Epidermal melanocyte (primary cell): ENCODE data around the gene ASB9.
A peak's percentile ranks its signal among the peaks of the same experiment; 100 is the strongest.
"Not testable (repeated sequence)": the region's sequence is repeated elsewhere in the genome, so short reads cannot be mapped to it uniquely, and the experiment has no call there.

ENCODE experiments used
- DNase-seq: peaks from one replicate; pipeline ENCODE4 v3.0.0; 2011; ENCODE audit warnings: low spot score; ENCODE audit not compliant: insufficient read length

The ASB9 gene, protein sequence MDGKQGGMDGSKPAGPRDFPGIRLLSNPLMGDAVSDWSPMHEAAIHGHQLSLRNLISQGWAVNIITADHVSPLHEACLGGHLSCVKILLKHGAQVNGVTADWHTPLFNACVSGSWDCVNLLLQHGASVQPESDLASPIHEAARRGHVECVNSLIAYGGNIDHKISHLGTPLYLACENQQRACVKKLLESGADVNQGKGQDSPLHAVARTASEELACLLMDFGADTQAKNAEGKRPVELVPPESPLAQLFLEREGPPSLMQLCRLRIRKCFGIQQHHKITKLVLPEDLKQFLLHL

DNA sequence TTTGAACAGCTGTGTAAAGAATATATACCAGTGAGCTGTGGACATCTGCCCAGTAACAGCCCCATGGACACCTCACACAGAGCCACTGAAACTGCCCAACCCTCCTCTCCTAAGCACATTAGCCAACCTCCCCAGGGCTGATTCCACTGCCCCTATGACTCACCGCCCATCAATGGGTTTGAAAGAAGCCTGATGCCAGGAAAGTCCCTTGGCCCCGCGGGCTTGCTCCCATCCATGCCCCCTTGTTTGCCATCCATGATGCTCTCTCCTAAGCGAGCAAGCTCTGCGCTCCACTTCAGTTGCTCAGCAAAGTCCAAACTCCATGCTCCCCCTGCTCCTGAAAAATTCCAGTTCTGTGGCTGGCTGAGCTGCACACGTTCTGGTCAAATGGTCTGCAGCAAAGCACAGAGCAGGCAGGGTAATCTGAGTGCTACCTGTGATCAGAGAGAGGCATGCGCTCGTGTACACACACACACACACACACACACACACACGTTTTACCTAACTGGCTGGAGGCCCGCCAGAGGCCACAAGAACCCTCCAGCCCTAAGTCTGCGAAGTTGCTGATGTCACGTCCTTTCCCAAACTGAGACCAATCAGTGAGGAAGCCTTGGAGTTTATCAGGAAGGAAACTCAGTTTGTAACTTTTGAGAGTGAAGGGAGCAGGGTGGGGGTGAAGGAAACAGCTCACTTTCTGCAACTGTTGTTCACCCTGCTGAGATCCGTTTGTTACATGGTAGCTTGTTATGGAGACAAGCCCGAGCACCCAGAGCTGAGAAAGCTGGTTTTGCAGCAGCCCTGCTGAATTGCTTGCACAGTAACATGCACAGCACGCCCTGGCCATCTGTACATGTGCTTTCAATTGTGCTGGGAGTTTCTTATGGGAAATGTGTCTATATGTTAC, at the start of gene ASB9:
Gene ASB9, minus strand, starts transcription at position 466 of the 904 bp plus-strand sequence. Its CDS starts 209 bp downstream, at position 257.
- peak; percentile 49 for DNase-seq

DNA sequence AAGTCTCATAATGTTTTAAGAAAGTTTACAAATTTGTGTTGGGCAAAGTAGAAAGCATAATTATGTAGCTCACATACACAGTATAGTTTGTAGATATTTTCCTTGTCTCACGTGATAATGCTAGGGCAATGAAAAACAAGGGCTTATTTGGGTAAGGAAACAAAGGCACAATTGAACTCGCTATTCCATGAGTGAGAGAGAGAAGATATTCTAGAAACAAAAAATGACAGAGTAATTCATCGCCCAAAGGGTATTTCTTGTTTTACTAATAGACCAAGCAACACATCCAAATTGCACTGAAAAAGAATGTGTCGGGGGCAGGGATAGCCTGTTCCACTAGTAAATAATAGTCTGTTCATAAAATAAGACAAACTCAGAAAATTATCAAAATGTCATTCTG, 49.2 kb upstream of the ASB9 start:
- no peak for DNase-seq

DNA sequence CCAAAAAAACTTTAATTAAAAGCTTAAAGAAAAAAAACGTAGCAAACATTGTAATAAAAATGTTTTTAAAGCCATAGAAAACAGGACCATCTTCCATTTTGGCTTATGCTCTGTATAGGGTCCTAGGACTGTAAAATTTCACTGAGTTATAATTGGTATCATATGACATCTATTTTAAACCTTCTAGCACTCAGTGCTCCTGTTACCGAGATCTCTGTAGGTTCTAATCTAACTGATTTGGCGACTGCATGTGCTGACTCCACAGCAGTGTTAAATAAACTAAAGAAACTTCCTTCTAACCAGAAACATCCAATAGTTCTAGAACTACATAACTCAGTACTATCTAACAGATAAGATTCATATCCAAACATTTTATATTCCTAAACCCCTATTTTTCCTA, 45.6 kb upstream of the ASB9 start, which contains the start of gene ASB11:
Gene ASB11, minus strand, starts transcription at position 132 of the 400 bp plus-strand sequence. Its CDS starts 35 bp downstream, at position 97.
- DNase-seq = no peak

DNA sequence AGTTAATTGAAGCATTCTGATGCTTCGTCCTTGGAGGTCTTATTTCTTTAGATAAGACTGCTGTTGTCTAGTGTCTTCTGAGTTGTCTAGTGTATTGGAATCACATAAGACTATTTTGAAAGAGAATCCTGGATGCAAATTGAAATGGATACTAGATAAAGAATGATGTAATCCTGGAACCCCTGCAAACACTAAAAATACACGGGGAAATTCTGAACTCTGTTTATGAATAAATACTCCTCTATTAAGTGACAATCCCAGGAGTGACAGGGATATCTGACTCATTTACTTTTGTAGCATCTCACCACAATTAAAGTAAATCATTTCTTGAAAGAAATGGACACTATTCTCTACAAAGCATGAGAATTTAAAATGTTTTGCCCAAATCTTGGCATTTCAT, 44.6 kb upstream of the ASB9 start:
- DNase-seq = no peak

DNA sequence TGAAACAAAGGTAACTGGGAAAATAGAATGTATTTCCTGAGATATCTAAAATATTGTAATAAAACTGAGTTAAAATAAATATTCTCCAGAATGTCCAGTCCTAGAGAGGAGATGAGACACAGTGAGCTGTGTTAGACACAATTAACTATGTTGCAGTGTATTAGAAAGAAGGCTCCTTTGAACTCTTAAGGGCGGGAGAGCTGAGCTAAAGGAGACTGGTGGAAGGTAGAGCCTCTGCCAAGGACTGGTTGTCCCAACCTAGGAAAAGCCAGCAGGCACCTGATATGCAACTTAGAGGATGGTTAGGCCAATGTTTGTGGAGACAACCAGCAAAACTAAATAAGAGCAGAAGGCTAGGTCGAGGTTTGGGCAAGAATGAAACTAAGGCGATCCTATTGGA, 41.2 kb upstream of the ASB9 start:
- no peak for DNase-seq

DNA sequence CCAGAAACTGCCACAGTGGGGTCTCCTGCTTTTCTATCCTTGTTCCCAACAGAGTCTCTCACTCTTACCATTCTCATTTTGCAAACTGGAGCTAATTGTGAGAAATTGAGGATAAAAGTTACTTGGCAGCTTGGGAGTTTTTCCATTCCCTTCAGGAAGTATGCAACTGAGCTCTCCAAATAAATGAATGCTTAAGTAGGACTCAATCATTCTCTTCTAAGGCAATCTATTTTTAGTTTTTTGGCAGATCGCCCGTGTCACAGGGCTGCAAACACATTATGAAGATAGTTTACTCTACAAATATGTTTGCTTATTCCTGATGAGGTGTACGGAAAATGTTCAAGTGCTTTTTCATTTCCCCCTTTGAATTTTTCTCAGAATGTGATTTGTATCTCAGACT, 40.2 kb upstream of the ASB9 start:
- no peak for DNase-seq

DNA sequence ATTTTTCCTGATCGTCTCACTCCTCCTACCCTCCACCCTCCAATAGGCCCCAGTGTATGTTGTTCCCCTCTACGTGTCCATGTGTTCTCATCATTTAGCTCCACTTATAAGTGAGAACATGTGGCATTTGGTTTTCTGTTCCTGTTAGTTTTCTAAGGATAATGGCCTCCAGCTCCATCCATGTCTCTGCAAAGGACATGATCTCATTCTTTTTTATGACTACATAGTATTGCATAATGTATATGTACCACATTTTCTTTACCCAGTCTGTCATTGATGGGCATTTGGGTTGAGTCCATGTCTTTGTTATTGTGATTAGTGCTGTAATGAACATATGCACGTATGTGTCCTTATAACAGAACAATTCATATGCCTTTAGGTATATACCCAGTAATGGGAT, 36.0 kb upstream of the ASB9 start:
- not testable (repeated sequence) for DNase-seq

DNA sequence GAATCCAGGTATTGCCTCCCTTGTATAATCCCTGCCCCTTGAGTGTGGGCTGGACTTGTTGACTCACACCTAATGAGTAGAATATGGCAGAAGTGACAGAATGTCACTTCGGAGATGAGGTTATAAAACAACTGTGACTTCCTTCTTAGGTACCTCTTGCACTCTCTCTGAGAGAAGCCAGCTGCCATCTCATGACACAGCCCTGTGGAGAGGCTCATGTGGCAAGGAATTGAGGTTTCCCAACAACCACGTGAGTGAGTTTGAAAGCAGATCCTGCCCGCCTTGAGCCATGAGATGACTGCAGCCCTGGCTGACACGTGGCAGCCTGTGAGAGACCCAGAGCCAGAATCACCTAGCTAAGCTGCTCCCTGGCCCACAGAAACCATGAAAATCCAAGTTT, 32.0 kb upstream of the ASB9 start:
- no peak for DNase-seq

DNA sequence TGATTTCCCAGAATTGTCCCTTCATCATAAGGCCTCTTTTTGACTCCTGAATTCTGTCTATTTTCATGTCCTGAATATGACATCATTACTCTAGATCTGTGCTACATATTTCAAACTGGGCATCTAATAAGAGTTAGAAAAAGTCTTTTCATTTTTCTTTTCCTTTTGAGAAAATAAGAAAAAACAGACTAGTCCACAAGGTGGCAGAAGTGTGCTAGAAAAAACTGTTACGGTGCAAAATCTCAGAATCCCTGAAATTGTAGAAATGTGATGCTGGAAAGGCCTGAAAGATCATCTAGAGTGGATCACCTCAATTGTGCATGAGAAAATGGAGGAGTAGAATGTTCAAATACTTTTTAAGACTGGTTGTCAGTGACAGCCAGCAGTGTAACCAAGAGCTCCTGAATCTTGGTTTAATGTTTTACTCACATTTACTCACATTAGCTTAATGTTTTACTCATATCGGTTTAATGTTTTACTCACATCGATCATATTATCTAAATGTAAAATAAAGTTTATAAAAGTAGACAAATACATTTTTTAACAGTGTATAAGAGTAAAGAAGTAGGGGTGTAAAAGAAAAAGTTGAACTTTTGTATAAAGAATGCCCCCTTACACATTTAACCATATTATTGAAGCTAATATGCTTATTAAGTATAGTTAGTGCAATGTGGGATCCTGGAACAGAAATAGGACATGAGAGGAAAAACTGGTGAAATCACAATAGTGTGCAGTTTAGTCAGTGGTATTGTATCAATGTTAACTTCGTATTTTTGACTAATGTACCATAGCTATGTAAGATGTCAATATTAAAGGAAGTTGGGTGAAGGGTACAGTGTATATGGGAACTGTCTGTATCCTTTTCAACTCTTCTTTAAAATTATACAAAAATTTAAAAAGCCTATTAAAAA, 30.3 kb upstream of the ASB9 start:
- DNase-seq = no peak

DNA sequence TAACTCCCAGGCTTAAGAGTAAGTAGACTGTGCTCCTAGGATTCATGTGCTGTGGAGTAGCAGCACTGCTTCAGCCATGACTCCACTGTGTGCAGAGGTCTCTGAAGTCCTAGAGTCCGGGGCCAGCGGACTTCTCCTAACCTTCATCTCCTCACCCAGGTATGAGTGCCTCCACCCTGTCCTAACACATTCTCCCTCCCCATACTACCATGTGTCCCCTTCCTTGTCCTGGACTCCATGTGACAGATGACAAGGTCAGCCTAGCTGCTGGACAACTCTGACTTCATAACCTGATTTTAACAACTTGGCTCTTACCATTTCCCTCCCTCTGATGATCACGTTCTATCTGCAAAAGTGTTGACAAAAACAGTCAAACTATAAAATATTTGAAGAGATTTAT, 28.9 kb upstream of the ASB9 start:
- DNase-seq = no peak

DNA sequence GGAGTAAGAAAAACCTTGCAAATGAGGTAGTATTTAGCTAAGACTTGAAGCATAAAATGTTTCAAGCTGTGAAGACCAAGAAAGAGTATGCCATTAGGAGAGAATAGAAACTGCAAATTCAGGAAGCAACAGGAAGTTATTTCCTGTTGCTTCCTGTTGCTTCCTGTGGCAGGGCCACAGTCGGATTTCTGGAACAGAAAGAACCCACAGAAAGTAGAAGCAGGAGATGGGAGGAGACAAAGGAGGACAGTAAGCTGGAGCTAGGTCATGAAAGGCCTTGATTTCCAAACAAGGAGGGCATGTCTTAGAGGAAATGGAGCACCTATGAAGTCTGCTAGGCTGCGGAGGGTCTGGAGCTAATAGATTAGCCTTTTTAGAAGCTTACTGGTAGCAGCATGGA, 28.3 kb upstream of the ASB9 start:
- no peak for DNase-seq

DNA sequence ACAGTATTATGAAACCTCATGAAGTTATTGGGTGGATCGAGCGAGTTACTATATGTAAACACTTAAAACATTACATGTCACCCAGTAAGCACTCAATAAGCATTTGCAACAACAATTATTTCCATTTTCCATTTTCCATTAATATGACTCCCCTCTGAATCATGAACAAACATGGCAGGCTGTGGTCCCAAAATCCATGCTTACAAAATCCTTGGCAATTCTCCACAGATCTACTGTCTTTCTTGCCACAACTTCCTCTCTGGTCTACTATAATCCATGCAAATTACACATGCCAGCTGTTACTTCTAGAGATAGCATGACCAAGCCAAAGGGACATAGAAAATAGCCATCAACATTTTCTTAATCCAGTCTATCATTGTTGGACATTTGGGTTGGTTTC, 23.6 kb upstream of the ASB9 start:
- DNase-seq = no peak

DNA sequence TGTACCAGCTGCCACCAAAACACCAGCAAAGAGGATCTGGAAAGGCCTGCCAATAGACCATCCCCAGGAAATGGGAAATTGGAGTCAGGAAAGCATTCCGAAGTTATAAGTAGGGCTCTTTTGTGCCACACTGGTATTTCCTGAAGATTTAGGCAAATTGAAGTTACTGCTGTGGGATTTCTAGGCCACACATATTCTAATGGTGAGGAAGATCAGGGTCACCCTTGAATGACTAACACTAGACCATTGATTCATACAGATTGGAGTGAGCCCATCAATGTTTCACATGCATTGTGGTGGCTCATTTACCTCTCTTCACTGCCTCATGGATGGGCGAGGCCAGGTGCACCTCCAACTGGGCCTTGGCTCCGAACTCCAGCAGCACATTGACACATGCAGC, 23.0 kb upstream of the ASB9 start:
- no peak for DNase-seq

DNA sequence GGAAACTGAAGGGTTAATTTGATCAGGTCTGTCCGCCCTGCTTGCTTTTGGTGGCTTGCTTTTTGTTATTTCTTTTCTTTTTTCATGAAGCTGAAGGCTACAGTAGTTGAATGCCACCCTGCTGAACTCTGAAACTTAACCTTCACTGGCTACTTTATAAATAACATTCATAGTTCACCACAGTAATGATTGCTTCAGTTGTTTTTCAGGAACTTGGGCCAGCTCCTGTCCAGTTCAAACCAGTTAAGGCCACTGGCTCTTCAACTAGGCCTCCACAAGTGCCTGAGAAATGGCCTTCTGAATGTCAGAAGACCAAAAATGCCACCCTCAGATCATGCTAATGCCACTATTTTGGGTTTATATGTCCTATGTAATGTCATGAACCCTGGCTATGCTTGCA, 7.7 kb upstream of the ASB9 start:
- DNase-seq = no peak

DNA sequence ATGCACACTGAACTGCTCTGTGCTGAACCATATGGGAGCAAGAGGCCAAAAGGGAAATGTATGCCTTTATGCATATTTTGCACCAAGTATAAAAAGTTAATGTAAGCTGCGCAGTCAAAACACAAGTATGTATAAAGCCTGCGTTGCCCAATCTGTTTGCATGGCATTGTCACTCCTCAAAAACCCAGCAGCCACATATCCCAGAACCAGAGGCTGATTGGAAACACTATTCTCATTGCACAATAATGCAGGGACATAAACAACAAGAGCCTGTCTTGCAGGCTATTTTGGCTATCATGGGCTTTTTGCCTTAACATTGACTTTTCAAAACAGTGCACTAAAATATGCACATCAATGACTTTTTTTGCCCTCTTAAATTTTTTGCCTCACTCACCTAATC, 5.1 kb upstream of the ASB9 start:
- DNase-seq = no peak

DNA sequence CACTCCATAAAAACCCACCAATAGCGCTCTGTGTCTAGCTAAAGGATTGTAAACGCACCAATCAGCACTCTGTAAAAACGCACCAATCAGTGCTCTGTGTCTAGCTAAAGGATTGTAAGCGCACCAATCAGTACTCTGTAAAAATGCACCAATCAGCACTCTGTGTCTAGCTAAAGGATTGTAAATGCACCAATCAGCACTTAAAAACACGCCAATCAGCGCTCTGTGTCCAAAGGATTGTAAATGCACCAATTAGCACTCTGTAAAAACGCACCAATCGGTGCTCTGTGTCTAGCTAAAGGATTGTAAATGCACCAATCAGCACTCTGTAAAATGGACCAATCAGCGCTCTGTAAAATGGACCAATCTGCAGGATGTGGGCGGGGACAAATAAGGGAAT, 3.4 kb upstream of the ASB9 start:
- DNase-seq = not testable (repeated sequence)

DNA sequence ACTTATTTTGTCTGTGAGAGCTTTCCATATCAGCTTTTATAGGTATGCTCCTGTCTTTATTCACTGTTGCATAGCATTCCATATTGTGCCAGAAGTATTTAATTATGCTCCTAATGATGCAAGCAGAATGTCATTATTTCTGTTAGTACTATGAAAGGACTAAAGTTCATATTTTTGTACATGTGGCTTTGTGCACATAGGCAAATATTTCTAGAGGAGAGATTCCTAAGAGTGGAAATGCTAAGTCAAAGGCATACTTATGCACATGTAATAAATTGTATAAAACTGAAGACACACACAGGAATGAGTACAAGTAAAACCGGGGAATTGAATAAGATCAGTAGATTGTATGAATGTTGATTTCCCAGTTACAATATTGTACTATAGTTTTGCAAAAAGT, 1.9 kb upstream of the ASB9 start:
- no peak for DNase-seq

DNA sequence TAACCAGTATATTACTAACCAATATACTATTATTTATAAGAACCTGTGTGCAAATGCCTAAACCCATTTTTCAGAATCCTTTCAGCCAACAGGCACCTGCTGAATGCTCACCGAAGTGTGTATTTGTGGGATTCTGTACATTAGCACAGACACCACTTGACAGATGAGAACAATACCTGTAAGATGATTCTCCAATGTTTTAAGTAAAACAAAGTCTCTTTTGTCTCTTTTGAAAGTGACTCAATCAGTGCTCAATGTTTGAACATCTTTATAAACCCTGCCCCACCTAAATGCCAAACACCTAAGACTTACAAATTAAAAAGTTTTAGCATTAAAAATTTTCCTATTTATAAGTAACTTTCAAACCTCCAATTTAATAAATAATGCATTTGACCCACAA, 763 bp downstream of the ASB9 start:
- no peak for DNase-seq

DNA sequence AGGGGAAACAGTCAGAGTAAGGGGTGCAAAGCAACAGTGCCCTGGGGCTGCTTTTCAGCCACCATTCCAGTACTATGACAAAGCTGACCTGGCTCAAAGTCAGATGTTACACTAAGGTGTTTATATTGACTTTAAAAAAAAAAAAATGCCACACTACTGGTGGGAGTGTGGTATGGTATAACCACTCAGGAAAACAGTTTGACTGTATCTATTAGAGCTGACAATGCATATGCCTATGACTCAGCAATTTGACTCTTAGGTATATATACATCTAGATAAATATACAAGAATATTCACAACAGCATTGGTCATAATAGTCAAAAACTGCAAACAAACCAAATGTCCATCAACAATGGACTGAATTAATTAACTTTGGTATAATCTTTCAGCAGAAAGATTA, 15.0 kb downstream of the ASB9 start:
- no peak for DNase-seq

DNA sequence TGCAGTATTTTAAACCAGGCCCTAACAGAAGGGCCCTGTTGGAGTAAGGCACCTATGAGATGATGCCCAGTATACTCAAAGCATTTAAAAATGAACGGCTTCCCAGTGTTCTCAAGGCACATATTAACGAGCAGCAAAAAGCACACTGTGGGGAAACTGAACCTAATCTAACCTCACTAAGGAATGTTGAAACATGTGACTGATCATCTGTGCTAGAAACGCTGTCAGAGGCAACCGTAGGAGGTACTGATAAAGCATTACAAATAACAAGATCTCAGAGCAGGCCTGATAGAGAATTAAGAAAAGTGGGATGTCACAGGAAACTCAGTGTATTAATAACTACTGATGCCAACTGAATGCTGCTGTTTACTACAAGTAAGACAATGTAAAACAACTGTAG, 24.0 kb downstream of the ASB9 start:
- DNase-seq = no peak

DNA sequence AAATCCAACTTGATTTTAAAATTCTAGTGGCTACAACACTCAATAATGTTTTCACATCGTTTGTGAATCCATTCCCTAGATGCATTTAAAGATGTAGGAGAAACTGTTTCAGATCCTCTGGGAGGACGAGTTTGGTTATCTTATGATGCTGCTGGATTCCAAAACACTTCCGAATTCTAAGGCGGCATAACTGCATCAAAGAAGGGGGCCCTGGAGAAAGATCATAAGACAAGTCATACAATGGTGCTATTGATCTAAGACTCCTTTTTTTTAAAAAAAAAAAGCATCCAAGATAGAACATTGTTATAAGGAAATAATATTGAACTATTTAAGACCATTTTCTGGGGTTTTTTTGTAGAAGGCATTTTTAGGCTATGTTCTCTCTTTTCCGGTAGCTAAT, 25.5 kb downstream of the ASB9 start:
- peak; percentile 33 for DNase-seq
